Stromal cell of bone marrow (primary cell): ENCODE results near the gene SMCR8.
"Not testable (repeated sequence)": the region's sequence is repeated elsewhere in the genome, so short reads cannot be mapped to it uniquely, and the experiment has no call there.

Experiments
- DNase-seq: peaks from one replicate; pipeline ENCODE4 v3.0.0-alpha.2; 2012; ENCODE audit warnings: low read depth

The SMCR8 gene

GRCh38 chr17:18314731-18315561, at the start of gene SMCR8, which contains the start of gene TOP3A:
Gene SMCR8, plus strand, starts transcription at chr17:18315293. Its CDS starts 497 bp downstream, at chr17:18315790.
Gene TOP3A, minus strand, starts transcription at chr17:18314994. Its CDS starts 216 bp downstream, at chr17:18314778.
- peak; percentile 99 for DNase-seq

- DNase-seq, result no peak
Observed at GRCh38 chr17:18267366-18267765, 47.7 kb upstream of the SMCR8 start.

- DNase-seq, result no peak
Observed at GRCh38 chr17:18267927-18268711, 47.0 kb upstream of the SMCR8 start.

GRCh38 chr17:18270046-18270931, 44.8 kb upstream of the SMCR8 start:
- DNase-seq, result no peak

- no peak for DNase-seq
Observed at GRCh38 chr17:18277076-18277475, 38.0 kb upstream of the SMCR8 start.

GRCh38 chr17:18278867-18279266, 36.2 kb upstream of the SMCR8 start:
- no peak for DNase-seq

GRCh38 chr17:18280249-18280648, 34.8 kb upstream of the SMCR8 start:
- no peak for DNase-seq

GRCh38 chr17:18280766-18281371, 34.2 kb upstream of the SMCR8 start:
- DNase-seq, result no peak

- DNase-seq, result no peak
Observed at GRCh38 chr17:18281788-18282187, 33.3 kb upstream of the SMCR8 start.

- no peak for DNase-seq
Observed at GRCh38 chr17:18285296-18285695, 29.8 kb upstream of the SMCR8 start.

- DNase-seq, result no peak
Observed at GRCh38 chr17:18291718-18292540, 23.2 kb upstream of the SMCR8 start.

- DNase-seq, result not testable (repeated sequence)
Observed at GRCh38 chr17:18298061-18298460, 17.0 kb upstream of the SMCR8 start.

- DNase-seq, result no peak
Observed at GRCh38 chr17:18300725-18301480, 14.2 kb upstream of the SMCR8 start.

- DNase-seq, result not testable (repeated sequence)
Observed at GRCh38 chr17:18303206-18303605, 11.9 kb upstream of the SMCR8 start.

GRCh38 chr17:18309202-18309601, 5.9 kb upstream of the SMCR8 start:
- no peak for DNase-seq

GRCh38 chr17:18314059-18314730, 898 bp upstream of the SMCR8 start:
- no peak for DNase-seq

- no peak for DNase-seq
Observed at GRCh38 chr17:18315562-18315922, 449 bp downstream of the SMCR8 start.

- DNase-seq, result no peak
Observed at GRCh38 chr17:18315961-18316360, 868 bp downstream of the SMCR8 start.

GRCh38 chr17:18318117-18318516, 3.0 kb downstream of the SMCR8 start:
- DNase-seq, result no peak
